ENCODE measurements around the gene GNA12. TPM values are rescaled to one million over a fixed set of nuclear protein-coding genes. Genes with fewer than 3 reads are reported as not detected.

Gene GNA12
- total and polyA plus RNA-seq, 10 of the 15 experiments (the other 5 are each of a cell fraction or from before 2014, with no cell fraction given): 1.9 to 51.8 (median 12.6) TPM

DNA sequence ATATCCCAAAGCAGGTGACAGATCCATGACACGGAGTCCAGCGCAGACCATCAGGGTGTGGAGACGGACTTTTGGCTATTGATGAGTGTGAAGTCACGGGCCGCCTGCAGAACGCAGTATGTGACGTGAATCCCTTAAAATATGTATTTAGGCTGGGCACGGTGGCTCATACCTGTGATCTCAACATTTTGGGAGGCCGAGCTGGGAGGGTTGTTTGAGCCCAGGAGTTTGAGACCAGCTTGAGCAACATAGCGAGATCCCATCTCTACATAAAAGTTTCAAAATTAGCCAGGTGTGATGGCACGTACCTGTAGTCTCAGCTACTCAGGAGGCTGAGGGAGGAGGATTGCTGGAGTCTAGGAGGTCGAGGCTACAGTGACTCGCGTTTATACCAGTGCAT is 158.0 kb downstream of the GNA12 start:
- SMC1A ChIA-PET (ENCODE audit: uncharacterized antibody, unreplicated experiment): interaction anchor here (5.8 kb wide), 2 partner anchors 13 to 24 kb away, joined by 41 to 49 read pairs; no protein-coding TSS in a partner anchor
- H3K79me2 ChIP-seq (ENCODE audit: control insufficient read depth, insufficient read depth, low read length): no peaks in the 10 kb centered on the region
- no TSS peak for BruUV-seq (replicated peaks)
- no peak overlapping the region for H3K27ac ChIP-seq (ENCODE audit: control insufficient read depth, insufficient read depth)
- H3K4me2 ChIP-seq (ENCODE audit: control insufficient read depth, insufficient read depth): no peak overlapping the region
- no peaks in the 10 kb centered on the region for H3K36me3 ChIP-seq (ENCODE audit: control insufficient read depth in 2 of 2, insufficient read depth in 2 of 2, low read length in 1 of 2)
- intact Hi-C loops (cut with micrococcal nuclease; ENCODE audit: unreplicated experiment): no loop called here
- H2AFZ ChIP-seq (ENCODE audit: control insufficient read depth, low read depth, low read length): no peak overlapping the region
- no peak overlapping the region for H3K4me3 ChIP-seq
- RAD21 ChIA-PET (ENCODE audit: unreplicated experiment): interaction anchor here (2.8 kb wide), 1 partner anchor 24 kb away, joined by 6 read pairs; no protein-coding TSS in a partner anchor
- POLR2A ChIA-PET: interaction anchor here (0.7 kb wide), 1 partner anchor 63 kb away, joined by 6 read pairs; no protein-coding TSS in a partner anchor
- H3K9me3 ChIP-seq (replicated peaks; ENCODE audit: control insufficient read depth, insufficient read depth, low read length): no peaks in the 10 kb centered on the region
- WGBS (ENCODE audit: insufficient coverage, insufficient replicate concordance, low lambda C conversion rate, missing lambda C conversion rate): 71% methylated on average over 14 of the region's 14 CpGs
- CTCF ChIA-PET: interaction anchor here (0.8 to 3.2 kb wide), 2 partner anchors 13 to 24 kb away, joined by 4 to 17 read pairs; no protein-coding TSS in a partner anchor
- no peak for DNase-seq (ENCODE audit: low read depth, low spot score)
- ATAC-seq: no peak
- peaks cover 3 to 7% of the 10 kb centered on the region in 2 experiments; a peak in 3 of 4 replicates for H3K27me3 ChIP-seq (replicated peaks in 1 of 2; ENCODE audit: control insufficient read depth in 2 of 2, insufficient read depth in 2 of 2, low read length in 1 of 2)
- in situ Hi-C loops (cut with MboI): no loop called here
- no peaks in the 10 kb centered on the region; the same call in 1 of the 2 replicates for H4K20me1 ChIP-seq (ENCODE audit: control insufficient read depth, insufficient read depth)
- H3K4me1 ChIP-seq (ENCODE audit: control insufficient read depth, insufficient read depth, low read length): peaks cover 26% of the 10 kb centered on the region
- H3K9ac ChIP-seq (ENCODE audit: control insufficient read depth, insufficient read depth, low read length): no peak overlapping the region
- no peak for FAIRE-seq
- TF ChIP-seq EED (IDR thresholded peaks at IDR 0.05; ENCODE audit: low read depth): no peak
- TF ChIP-seq SRF (IDR thresholded peaks at IDR 0.05; ENCODE audit: low read depth in 2 of 2, low read length in 2 of 2): no peak
- TF ChIP-seq, protein P1, sequence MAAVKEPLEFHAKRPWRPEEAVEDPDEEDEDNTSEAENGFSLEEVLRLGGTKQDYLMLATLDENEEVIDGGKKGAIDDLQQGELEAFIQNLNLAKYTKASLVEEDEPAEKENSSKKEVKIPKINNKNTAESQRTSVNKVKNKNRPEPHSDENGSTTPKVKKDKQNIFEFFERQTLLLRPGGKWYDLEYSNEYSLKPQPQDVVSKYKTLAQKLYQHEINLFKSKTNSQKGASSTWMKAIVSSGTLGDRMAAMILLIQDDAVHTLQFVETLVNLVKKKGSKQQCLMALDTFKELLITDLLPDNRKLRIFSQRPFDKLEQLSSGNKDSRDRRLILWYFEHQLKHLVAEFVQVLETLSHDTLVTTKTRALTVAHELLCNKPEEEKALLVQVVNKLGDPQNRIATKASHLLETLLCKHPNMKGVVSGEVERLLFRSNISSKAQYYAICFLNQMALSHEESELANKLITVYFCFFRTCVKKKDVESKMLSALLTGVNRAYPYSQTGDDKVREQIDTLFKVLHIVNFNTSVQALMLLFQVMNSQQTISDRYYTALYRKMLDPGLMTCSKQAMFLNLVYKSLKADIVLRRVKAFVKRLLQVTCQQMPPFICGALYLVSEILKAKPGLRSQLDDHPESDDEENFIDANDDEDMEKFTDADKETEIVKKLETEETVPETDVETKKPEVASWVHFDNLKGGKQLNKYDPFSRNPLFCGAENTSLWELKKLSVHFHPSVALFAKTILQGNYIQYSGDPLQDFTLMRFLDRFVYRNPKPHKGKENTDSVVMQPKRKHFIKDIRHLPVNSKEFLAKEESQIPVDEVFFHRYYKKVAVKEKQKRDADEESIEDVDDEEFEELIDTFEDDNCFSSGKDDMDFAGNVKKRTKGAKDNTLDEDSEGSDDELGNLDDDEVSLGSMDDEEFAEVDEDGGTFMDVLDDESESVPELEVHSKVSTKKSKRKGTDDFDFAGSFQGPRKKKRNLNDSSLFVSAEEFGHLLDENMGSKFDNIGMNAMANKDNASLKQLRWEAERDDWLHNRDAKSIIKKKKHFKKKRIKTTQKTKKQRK (IDR thresholded peaks at IDR 0.05; ENCODE audit: low read depth, low read length): no peak
- TF ChIP-seq CHD4 (IDR thresholded peaks at IDR 0.05): no peak
- TF ChIP-seq SIX5 (IDR thresholded peaks at IDR 0.05; ENCODE audit: low read depth, low read length, severe bottlenecking): no peak
- TF ChIP-seq, protein P2, sequence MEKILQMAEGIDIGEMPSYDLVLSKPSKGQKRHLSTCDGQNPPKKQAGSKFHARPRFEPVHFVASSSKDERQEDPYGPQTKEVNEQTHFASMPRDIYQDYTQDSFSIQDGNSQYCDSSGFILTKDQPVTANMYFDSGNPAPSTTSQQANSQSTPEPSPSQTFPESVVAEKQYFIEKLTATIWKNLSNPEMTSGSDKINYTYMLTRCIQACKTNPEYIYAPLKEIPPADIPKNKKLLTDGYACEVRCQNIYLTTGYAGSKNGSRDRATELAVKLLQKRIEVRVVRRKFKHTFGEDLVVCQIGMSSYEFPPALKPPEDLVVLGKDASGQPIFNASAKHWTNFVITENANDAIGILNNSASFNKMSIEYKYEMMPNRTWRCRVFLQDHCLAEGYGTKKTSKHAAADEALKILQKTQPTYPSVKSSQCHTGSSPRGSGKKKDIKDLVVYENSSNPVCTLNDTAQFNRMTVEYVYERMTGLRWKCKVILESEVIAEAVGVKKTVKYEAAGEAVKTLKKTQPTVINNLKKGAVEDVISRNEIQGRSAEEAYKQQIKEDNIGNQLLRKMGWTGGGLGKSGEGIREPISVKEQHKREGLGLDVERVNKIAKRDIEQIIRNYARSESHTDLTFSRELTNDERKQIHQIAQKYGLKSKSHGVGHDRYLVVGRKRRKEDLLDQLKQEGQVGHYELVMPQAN (conservative IDR thresholded peaks at IDR 0.05): no peak
- no peak for TF ChIP-seq JUNB (IDR thresholded peaks at IDR 0.05)
- no peak for TF ChIP-seq RB1 (IDR thresholded peaks at IDR 0.05; ENCODE audit: borderline replicate concordance)
- no peak for TF ChIP-seq YY1 (IDR thresholded peaks at IDR 0.05; ENCODE audit: low read depth, low read length)
- TF ChIP-seq MXI1 (IDR thresholded peaks at IDR 0.05; ENCODE audit: low read depth, low read length): no peak
- TF ChIP-seq, protein P3, sequence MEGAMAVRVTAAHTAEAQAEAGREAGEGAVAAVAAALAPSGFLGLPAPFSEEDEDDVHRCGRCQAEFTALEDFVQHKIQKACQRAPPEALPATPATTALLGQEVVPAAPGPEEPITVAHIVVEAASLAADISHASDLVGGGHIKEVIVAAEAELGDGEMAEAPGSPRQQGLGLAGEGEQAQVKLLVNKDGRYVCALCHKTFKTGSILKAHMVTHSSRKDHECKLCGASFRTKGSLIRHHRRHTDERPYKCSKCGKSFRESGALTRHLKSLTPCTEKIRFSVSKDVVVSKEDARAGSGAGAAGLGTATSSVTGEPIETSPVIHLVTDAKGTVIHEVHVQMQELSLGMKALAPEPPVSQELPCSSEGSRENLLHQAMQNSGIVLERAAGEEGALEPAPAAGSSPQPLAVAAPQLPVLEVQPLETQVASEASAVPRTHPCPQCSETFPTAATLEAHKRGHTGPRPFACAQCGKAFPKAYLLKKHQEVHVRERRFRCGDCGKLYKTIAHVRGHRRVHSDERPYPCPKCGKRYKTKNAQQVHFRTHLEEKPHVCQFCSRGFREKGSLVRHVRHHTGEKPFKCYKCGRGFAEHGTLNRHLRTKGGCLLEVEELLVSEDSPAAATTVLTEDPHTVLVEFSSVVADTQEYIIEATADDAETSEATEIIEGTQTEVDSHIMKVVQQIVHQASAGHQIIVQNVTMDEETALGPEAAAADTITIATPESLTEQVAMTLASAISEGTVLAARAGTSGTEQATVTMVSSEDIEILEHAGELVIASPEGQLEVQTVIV (IDR thresholded peaks at IDR 0.05; ENCODE audit: borderline replicate concordance, partially characterized antibody): no peak
- TF ChIP-seq, protein P4, sequence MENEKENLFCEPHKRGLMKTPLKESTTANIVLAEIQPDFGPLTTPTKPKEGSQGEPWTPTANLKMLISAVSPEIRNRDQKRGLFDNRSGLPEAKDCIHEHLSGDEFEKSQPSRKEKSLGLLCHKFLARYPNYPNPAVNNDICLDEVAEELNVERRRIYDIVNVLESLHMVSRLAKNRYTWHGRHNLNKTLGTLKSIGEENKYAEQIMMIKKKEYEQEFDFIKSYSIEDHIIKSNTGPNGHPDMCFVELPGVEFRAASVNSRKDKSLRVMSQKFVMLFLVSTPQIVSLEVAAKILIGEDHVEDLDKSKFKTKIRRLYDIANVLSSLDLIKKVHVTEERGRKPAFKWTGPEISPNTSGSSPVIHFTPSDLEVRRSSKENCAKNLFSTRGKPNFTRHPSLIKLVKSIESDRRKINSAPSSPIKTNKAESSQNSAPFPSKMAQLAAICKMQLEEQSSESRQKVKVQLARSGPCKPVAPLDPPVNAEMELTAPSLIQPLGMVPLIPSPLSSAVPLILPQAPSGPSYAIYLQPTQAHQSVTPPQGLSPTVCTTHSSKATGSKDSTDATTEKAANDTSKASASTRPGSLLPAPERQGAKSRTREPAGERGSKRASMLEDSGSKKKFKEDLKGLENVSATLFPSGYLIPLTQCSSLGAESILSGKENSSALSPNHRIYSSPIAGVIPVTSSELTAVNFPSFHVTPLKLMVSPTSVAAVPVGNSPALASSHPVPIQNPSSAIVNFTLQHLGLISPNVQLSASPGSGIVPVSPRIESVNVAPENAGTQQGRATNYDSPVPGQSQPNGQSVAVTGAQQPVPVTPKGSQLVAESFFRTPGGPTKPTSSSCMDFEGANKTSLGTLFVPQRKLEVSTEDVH (IDR thresholded peaks at IDR 0.05; ENCODE audit: low read depth, partially characterized antibody): no peak
